Testis (tissue), 2 donors: Measurements from ENCODE around the gene ELFN1.

Source experiments
- CTCF ChIP-seq, 3 experiments: fragments of 450-650 bp in 2 of 3; fragments of 200-600 bp in 1 of 3; sonication (generic) in 1 of 3; IDR thresholded peaks; one replicate each; pipeline ENCODE4 v1.5.1; 2016 to 2019; ENCODE audit warnings: antibody characterized with exemption in 3 of 3, mild to moderate bottlenecking in 2 of 3, moderate library complexity in 1 of 3
- POLR2A ChIP-seq: fragments of 450-650 bp; IDR thresholded peaks from one replicate; pipeline ENCODE4 v1.6.1; 2017; ENCODE audit warnings: antibody characterized with exemption, mild to moderate bottlenecking, moderate library complexity

- TF ChIP-seq POLR2A (no peak), CTCF (IDR thresholded peaks at IDR 0.05) (no peak)
These were observed 20.2 kb upstream of the ELFN1 start for GRCh38 chr7:1649751-1650326.
